HG02870 (cell line): ENCODE data around the gene CAPN2.
"Not testable (repeated sequence)": the region's sequence is repeated elsewhere in the genome, so short reads cannot be mapped to it uniquely, and the experiment has no call there.

ENCODE experiments used
- ATAC-seq: cut with Tn5 transposase; IDR thresholded peaks from one replicate; pipeline ENCODE4 v1.9.1; 2021; ENCODE audit warnings: mild to moderate bottlenecking, moderate library complexity; ENCODE audit not compliant: unreplicated experiment

CAPN2 gene

GRCh38 chr1:223716302-223716862 is 4.0 kb downstream of the CAPN2 start:
- no peak for ATAC-seq

GRCh38 chr1:223717123-223717522 is 4.8 kb downstream of the CAPN2 start:
- no peak for ATAC-seq

GRCh38 chr1:223717695-223718363 is 5.5 kb downstream of the CAPN2 start:
- no peak for ATAC-seq

GRCh38 chr1:223718850-223719249 is 6.5 kb downstream of the CAPN2 start:
- ATAC-seq, result no peak

GRCh38 chr1:223720971-223721591 is 8.7 kb downstream of the CAPN2 start:
- no peak for ATAC-seq

- no peak for ATAC-seq
Observed at GRCh38 chr1:223721658-223722607, 9.6 kb downstream of the CAPN2 start.

GRCh38 chr1:223723351-223723904 is 11.1 kb downstream of the CAPN2 start:
- ATAC-seq, result no peak

- no peak for ATAC-seq
Observed at GRCh38 chr1:223724376-223724775, 12.0 kb downstream of the CAPN2 start.

GRCh38 chr1:223725578-223725977 is 13.2 kb downstream of the CAPN2 start:
- ATAC-seq, result no peak

- ATAC-seq, result peak; percentile 97
Observed at GRCh38 chr1:223726380-223727001, 14.2 kb downstream of the CAPN2 start.

GRCh38 chr1:223727541-223727940 is 15.2 kb downstream of the CAPN2 start:
- no peak for ATAC-seq

- no peak for ATAC-seq
Observed at GRCh38 chr1:223729906-223730305, 17.6 kb downstream of the CAPN2 start.

GRCh38 chr1:223730479-223731132 is 18.3 kb downstream of the CAPN2 start:
- ATAC-seq, result no peak

- ATAC-seq, result no peak
Observed at GRCh38 chr1:223731133-223731770, 18.9 kb downstream of the CAPN2 start.

- ATAC-seq, result no peak
Observed at GRCh38 chr1:223732993-223733798, 20.9 kb downstream of the CAPN2 start.

GRCh38 chr1:223733898-223734852 is 21.8 kb downstream of the CAPN2 start:
- no peak for ATAC-seq

- ATAC-seq, result not testable (repeated sequence)
Observed at GRCh38 chr1:223736638-223737037, 24.3 kb downstream of the CAPN2 start.

- ATAC-seq, result no peak
Observed at GRCh38 chr1:223737342-223737741, 25.0 kb downstream of the CAPN2 start.
